NOMO-1 (cell line): ENCODE measurements around the gene EGFL6.
A peak's percentile ranks its signal among the peaks of the same experiment; 100 is the strongest.
"Not testable (repeated sequence)": the region's sequence is repeated elsewhere in the genome, so short reads cannot be mapped to it uniquely, and the experiment has no call there.

Experiments
- DNase-seq, 2 experiments: peaks; one replicate each; lab custom pipeline; 2025; ENCODE audit not compliant: unreplicated experiment in 2 of 2; lab: John Stamatoyannopoulos, UW

Gene EGFL6

DNA sequence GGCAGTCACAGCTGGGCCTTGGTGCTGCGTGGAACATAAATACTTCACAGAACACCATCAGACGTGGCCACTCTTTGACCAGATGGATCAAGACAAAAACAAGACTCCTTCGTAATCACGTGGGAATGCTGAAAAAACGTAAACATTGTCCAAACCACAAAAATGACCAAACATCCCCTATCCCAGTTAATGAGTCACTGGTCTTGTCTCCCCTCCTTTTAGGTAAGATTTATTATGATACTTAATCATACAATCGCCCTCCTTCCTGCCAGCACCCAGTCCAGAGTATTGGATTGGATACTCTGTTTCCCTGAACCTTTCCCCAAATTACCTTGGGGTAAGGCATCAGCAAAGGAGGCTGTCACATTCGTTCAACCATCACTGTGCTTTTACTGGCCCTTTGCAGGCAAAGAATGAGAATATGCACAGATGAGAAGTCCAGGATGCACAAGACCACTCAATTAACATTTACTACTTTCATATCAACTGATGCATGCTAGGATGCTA lies 82.9 kb downstream of the EGFL6 start:
- no peak for DNase-seq

DNA sequence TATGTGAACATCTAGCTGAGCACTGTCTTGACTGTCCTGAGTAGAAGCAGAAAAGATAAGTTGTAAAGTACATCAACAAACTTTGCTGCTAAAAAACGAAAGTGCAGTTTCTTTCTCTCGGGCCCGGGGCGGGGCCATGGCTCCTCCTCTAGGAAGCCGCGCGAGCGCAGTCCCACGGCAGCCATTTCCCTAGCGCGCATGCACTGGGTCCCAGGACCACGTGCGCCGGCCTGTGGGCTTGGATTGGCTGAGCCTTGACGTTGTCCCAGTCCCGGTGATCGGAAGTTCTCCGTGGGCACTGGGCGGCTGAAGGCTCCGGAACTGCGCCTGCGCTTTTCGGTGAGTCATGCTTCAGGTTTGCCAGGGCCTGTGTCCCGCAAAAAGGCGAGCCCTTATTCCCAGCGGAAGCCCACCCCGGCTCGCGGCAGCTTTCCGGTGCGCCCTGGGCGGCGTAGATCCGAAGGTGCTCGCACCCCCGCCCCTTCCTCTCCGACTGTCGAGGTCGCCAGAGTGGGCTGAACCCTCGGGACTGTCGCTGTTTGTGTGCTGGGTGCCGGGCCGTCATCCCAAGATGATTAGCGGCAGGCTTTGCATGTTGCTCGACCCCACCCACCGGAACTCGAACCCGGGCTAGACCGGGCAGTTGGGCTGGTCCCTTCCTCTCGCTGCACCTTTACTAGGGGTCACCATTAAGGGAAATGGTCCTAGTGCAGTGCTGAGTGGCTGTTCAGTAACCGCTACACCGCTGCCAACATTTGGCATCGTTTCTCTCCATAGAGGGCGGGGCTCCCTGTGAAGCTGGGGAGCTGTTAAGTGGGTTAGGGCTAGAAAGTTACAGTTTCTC lies 83.7 kb downstream of the EGFL6 start, which contains the start of gene TCEANC:
Gene TCEANC, plus strand, starts transcription at position 292 of the 844 bp plus-strand sequence. CDS start 9,368 bp downstream, outside the sequence.
- peak; percentile 96 to 98 for DNase-seq

DNA sequence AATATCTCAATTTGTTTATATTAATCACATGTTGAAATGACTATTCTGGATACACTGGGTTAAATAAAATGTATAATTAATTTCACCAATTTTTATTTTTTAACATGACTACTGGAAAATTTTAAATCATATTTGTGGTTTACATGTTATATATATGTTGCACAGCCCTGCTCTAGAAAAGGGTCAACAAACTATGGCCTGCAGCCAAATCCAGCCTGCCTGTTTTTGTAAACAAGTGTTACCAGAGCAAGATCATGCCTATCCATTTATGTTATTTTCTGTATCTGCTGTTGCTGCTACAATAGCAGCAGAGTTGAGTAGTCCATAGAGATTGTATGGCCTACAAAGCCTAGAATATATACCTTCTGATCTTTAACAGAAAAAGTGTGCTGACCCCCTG lies 84.7 kb downstream of the EGFL6 start:
- DNase-seq = no peak

DNA sequence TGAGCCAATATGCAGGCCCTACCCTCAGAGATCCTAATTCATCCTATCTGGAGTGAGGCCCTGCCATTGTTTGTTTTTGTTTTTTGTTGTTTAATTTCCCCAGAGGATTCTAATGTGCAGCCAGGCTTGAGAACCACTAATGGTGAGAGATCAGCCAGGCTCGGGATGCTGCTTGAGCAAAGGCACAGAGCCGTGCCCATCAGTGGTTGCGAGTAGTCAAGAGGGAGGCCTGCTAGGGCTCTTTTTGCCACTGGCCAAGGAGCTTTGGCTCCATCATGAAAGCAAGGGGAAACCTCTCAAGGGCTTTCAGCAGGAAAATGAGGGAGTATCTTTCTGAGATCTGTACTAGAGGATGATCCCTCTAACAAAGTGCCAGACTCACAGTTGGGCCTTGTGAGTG lies 86.3 kb downstream of the EGFL6 start:
- no peak for DNase-seq

DNA sequence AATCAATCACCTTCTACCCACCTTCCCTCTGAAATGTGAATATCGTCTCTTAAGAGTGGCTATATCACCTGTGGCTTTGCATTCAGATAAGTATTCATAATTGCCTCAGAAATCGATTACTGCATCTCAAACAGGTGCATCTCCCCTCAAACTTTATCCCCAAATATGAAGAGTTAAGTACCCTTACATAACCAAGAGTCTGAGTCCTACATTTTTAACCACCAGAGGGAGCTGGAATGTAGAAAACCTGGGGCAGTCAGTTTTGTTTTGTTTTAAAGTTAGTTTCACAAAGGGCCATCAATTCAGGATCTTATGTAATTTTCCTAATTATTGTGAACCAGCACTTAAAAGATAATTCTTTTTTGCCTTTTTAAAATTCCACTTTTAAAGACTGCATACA lies 89.2 kb downstream of the EGFL6 start:
- peak; percentile 43 to 70 for DNase-seq

DNA sequence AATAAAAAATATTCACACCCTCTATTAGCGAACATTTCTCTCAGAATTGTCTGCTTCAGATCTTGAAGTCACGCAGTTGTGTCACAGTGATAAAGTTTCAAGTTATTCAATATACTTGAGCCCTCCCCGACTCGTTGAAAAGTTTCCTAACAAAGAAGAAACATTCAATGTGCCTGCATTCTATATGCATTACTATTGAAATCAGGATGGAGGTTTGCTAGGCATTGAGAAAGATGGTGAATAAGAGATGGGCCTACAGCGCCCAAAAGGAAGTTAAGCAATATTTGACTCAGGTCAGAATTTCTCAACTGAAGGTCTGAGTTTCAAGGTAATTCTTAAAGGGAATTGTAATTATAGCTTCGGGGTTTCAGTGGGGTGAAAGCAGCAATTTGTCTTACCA lies 89.7 kb downstream of the EGFL6 start:
- peak; percentile 91 to 95 for DNase-seq

DNA sequence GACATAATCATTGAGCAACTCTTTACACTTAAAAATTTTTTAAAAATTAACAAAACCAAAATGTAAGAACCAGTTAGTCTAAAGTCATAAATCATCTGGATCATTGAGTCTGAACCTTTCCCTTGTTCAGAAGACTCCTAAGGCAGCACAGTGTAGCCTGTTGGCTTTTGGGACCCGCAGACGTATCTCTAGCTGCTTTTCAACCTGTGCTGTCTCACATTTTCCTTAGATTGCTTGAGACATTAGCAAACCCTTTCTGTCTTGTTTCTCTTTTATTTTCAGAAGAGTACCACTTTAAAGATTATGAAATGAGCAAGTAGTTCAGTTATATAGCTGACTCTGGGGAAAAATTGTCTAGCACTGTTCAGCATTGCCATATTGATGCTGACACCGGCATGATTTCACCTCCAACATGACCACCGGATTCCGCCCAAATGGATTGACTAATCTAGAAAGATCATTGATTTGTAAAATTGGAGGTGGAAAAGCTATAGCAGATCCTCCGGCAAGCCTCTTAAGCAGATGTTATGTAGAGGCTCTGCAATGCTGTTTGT lies 92.4 kb downstream of the EGFL6 start:
- peak in 1 of 2 experiments; percentile 45 for DNase-seq

DNA sequence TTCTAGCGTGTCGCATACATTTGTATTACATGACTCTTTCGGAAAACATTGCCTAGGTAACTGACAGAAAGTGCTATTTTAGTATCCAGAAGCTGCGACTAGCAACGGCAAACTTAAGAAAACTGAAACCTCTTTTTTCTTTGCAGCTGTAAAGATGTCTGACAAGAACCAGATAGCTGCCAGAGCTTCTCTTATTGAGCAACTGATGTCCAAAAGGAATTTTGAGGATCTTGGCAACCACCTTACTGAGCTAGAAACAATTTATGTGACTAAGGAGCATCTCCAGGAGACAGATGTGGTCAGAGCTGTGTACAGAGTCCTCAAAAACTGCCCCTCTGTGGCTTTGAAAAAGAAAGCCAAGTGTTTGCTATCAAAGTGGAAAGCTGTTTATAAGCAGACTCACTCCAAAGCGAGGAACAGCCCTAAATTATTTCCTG lies 93.0 kb downstream of the EGFL6 start:
- peak in 1 of 2 experiments; percentile 38 for DNase-seq

DNA sequence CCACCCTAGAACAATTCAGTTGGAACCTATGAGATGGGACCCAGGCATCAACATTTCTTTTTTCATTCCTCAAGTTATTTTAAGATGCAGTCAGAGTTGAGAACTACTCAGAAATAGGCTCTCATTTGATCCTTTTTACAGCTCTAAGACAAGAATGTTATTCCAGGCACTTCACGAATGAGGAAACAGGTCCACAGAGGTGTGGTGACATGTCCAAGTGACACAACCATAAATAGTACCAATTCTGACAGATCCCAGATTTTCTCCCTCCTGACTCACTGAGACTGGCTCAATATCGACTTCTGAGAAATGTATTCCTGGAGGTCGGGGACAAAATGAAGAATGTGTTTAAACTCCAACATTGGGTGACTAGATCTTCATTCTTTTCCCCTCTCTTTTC lies 94.6 kb downstream of the EGFL6 start:
- no peak for DNase-seq

DNA sequence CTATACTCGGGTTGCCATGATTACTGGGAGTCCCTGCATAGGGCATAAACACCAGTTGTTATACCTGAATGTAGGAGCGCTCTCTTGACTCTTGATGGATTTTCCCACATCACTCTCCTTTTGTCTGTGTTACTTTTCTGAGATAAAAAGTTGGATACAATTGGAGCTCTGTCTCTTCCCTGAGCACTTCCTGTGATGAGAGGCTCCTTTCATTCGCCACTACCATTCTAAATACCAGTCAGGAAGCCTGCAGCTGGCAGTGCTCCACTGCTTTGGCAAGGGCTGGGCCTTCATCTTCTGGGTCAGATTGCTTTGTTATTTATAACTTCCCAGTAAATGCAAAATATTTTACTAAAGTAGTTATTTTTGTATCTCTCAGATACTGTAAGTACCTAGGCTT lies 97.4 kb downstream of the EGFL6 start:
- no peak for DNase-seq

DNA sequence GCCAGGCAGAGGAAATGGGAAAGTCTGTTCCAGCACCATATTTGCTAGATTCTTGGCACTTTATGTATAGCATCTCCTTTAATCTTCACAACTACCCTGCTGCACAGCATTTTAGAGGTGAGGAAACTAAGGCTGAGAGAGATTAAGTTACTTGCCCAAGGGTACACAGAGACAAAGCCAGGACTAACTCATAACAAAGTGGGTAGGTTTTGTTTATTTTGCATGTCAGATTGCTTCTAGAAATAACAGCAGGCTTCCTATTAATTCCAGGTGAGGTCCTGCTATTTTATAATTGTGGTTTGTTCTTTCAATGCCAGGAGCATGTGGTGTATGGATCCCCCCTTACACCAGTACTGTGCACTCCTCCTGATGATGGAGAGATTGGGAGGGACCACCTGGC lies 98.5 kb downstream of the EGFL6 start:
- no peak for DNase-seq

DNA sequence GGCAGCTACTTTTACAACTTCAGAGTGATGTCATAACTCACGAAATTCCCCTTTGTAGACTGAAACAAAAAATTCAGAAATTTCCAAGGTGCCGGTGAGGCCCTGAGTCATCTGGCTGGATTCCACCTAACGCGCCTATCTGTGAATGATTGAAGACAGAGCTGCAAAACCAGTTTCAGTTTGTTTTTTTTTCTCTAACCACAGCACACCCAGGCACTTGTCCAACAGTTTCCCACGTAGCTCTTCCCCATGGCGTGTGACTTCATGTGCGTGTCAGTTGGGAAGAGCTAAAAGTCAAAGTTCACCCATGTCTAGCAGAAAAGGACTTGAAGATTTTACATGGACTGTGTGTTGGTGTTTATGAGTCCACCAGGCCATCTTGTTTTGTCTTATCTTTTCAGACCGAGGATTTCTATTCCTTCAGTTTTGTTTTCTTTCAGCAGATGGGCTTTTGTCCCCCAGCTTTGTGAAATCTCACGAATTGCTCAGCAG lies 99.9 kb downstream of the EGFL6 start:
- DNase-seq = peak; percentile 43 to 52

DNA sequence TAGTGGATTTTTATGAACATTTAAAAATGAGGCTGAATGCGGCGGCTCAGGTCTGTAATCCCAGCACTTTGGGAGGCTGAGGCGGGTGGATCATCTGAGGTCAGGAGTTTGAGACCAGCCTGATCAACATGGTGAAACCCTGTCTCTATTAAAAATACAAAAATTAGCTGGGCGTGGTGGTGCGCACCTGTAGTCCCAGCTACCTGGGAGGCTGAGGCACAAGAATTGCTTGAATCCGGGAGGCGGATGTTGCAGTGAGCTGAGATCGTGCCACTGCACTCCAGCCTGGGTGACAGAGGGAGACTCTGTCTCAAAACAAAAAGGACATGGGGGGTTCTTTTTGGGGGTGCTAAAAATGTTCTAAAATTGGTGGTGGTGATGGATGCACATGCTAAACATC lies 100.4 kb downstream of the EGFL6 start:
- DNase-seq = not testable (repeated sequence)

DNA sequence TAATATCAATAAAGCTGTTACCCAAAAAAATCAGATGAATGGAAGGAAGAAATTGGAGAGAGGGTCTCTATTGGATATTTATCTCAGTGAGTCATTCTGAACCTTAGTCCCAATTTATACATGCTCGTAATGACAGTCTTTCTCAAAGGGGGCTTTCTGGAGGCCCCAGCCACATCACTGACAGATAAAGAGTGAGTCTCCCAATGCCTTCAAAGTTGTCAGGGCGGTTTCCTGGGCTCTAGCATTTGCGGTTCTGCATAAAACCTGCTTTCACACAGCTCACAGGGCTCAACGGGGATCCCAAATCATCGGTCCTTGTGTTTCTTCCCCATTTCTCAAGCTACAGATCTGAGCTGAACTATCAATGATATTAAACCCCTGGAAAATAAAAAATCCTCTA lies 100.8 kb downstream of the EGFL6 start:
- no peak for DNase-seq

DNA sequence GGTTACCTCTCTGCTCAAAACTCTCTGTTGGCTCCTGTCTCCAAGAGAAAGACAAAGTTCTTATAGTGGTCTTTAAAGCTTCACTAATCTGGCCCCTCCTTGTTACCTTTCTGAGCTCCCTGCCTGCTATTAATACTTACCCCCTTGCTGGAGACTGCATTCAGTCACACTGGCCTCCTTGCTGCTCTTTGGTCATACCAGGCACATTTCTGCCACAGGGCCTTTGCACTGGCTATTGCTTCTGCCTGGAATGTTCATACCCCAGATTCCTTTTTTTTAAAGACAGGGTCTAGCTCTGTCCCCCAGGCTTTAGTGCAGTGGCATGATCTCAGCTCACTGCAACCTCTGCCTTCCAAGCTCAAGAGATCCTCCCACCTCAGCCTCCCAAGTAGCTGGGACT lies 103.6 kb downstream of the EGFL6 start:
- DNase-seq = no peak

DNA sequence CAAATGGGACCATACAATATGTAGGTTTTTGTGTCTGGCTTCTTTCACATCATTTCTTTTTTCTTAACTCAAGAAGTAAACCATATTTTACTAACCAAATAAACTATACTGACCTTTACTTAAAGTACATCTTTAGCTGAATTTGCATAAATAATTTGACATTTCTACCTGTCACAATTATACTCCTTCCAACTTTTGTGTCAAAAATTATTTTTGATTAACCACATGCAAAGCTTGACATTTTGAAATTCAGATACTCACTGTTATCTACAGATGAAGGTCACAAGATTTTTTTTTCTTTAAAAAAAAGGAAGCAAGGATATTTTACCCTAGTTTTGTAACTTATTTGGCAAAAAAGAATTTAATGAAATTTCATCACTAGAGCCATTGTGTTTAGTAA lies 107.5 kb downstream of the EGFL6 start:
- DNase-seq = no peak

DNA sequence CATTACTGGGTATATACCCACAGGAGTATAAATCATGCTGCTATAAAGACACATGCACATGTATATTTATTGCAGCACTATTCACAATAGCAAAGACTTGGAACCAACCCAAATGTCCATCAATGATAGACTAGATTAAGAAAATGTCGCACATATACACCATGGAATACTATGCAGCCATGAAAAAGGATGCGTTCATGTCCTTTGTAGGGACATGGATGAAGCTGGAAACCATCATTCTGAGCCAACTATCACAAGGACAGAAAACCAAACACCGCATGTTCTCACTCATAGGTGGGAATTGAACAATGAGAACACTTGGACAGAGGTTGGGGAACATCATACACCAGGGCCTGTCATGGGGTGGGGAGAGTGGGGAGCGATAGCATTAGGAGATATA lies 110.3 kb downstream of the EGFL6 start:
- DNase-seq = not testable (repeated sequence)

DNA sequence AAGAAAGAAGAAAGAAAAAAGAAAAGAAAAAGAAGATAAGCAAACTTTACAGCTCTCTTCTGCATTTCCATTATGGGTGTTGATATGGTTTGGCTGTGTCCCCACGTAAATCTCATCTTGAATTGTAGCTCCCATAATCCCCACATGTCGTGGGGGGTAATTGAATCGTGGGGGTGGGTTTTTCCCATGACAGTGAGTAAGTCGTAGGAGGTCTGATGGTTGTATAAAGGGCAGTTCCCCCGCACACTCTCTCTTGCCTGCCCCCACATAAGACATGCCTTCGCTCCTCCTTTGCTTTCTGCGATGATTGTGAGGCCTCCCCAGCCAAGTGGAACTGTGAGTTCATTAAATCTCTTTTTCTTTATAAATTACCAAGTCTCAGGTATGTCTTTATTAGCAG lies 112.2 kb downstream of the EGFL6 start:
- no peak for DNase-seq
